ENCODE measurements around the gene WFIKKN1. TPM values are rescaled to one million over a fixed set of nuclear protein-coding genes. Genes with fewer than 3 reads are reported as not detected.
A peak's percentile ranks its signal among the peaks of the same experiment; 100 is the strongest.

WFIKKN1 gene
- total and polyA plus RNA-seq, 2 donors (not counting 1 experiment from before 2014, with no cell fraction given) = 0.64 to 0.84 TPM

- ATAC-seq (ENCODE audit: low read depth) (no peak), DNase-seq (no peak)
- Mint-ChIP-seq H3K27me3 (no peaks in the 10 kb centered on the region), H3K27ac (peak overlapping the region; percentile 67), H3K4me1 (peaks cover 30% of the 10 kb centered on the region), H3K9me3 (ENCODE audit: insufficient read depth) (no peaks in the 10 kb centered on the region), H3K4me3 (peak overlapping the region; percentile 81)
- no peak for TF ChIP-seq EZH2 (IDR thresholded peaks at IDR 0.05; ENCODE audit: borderline replicate concordance, insufficient read depth, low read depth, low read length, poor library complexity, severe bottlenecking)
- TF ChIP-seq, protein P1, sequence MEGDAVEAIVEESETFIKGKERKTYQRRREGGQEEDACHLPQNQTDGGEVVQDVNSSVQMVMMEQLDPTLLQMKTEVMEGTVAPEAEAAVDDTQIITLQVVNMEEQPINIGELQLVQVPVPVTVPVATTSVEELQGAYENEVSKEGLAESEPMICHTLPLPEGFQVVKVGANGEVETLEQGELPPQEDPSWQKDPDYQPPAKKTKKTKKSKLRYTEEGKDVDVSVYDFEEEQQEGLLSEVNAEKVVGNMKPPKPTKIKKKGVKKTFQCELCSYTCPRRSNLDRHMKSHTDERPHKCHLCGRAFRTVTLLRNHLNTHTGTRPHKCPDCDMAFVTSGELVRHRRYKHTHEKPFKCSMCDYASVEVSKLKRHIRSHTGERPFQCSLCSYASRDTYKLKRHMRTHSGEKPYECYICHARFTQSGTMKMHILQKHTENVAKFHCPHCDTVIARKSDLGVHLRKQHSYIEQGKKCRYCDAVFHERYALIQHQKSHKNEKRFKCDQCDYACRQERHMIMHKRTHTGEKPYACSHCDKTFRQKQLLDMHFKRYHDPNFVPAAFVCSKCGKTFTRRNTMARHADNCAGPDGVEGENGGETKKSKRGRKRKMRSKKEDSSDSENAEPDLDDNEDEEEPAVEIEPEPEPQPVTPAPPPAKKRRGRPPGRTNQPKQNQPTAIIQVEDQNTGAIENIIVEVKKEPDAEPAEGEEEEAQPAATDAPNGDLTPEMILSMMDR (IDR thresholded peaks at IDR 0.05) = no peak
- Histone ChIP-seq H3K4me3 (ENCODE audit: control extremely low read depth in 1 of 5, extremely low read depth in 1 of 5, insufficient read depth in 1 of 5, low read depth in 2 of 5, low read length in 4 of 5) (no peak overlapping the region), H3K79me2 (ENCODE audit: control insufficient read depth, insufficient read depth, low read length) (peaks cover 29% of the 10 kb centered on the region), H3K4me2 (replicated peaks; ENCODE audit: low read depth, low read length, poor library complexity, severe bottlenecking) (peak overlapping the region; percentile 86), H3K27me3 (replicated peaks in 1 of 4; ENCODE audit: control extremely low read depth in 1 of 4, control insufficient read depth in 3 of 4, insufficient read depth in 4 of 4, low read length in 3 of 4) (peaks cover 0 to 2% (median 0%) of the 10 kb centered on the region in 4 experiments), H3K27ac (ENCODE audit: low read length in 2 of 2) (no peak overlapping the region), H4K20me1 (ENCODE audit: control insufficient read depth, insufficient read depth, low read length, poor library complexity, severe bottlenecking) (peaks cover 30% of the 10 kb centered on the region), H2AFZ (ENCODE audit: insufficient read depth, low read depth, low read length, poor library complexity, severe bottlenecking) (no peak overlapping the region), H3K36me3 (replicated peaks in 1 of 2; ENCODE audit: control extremely low read depth in 1 of 2, control insufficient read depth in 1 of 2, extremely low read depth in 1 of 2, insufficient read depth in 2 of 2, low read length in 1 of 2) (no peaks in the 10 kb centered on the region), H3K9me3 (ENCODE audit: control extremely low read depth in 1 of 3, control insufficient read depth in 2 of 3, insufficient read depth in 1 of 3, low read length in 2 of 3) (no peaks in the 10 kb centered on the region), H3K9ac (ENCODE audit: low read length) (no peak overlapping the region), H3K4me1 (ENCODE audit: control insufficient read depth in 2 of 2, insufficient read depth in 2 of 2, low read length in 2 of 2) (peaks cover 14 to 25% of the 10 kb centered on the region in 2 donors)
- POLR2A ChIA-PET = no interaction called here
- 94% methylated on average over 11 of the region's 14 CpGs for WGBS (ENCODE audit: insufficient coverage)
- CTCF ChIA-PET = interaction anchor here (0.9 to 1.2 kb wide), 2 partner anchors 9 to 17 kb away, joined by 3 read pairs; no protein-coding TSS in a partner anchor
- intact Hi-C loops (cut with micrococcal nuclease) = loop anchor here (5.0 kb wide), 1 partner anchor 185 kb away; the partner anchor contains the start of gene DECR2
Measured at GRCh38 chr16:586645-587590, 43.9 kb upstream of the WFIKKN1 start.

DNA sequence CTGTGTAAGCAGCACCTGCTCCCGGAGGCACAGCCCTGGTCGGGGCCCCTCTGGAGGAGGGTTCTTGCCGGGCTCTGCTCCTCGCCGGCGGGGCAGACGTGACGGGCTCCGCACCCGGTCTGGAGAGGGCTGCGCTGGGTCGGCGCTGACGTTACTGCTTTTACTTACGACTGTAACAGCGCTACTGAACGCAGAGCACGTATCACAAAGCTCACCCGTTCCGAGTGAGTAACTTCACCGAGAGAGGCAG is 42.2 kb upstream of the WFIKKN1 start:
- no peaks in the 10 kb centered on the region for H3K36me3 ChIP-seq (replicated peaks in 1 of 2; ENCODE audit: control extremely low read depth in 1 of 2, control insufficient read depth in 1 of 2, extremely low read depth in 1 of 2, insufficient read depth in 2 of 2, low read length in 1 of 2)
- H3K9me3 ChIP-seq (ENCODE audit: control extremely low read depth in 1 of 3, control insufficient read depth in 2 of 3, insufficient read depth in 1 of 3, low read length in 2 of 3) = no peaks in the 10 kb centered on the region
- no peak for TF ChIP-seq EZH2 (IDR thresholded peaks at IDR 0.05; ENCODE audit: borderline replicate concordance, insufficient read depth, low read depth, low read length, poor library complexity, severe bottlenecking)
- TF ChIP-seq, protein P1 (IDR thresholded peaks at IDR 0.05) = no peak
- H3K79me2 ChIP-seq (ENCODE audit: control insufficient read depth, insufficient read depth, low read length) = peaks cover 45% of the 10 kb centered on the region
- under 1% methylated on average over 21 of the region's 21 CpGs for whole genome bisulfite sequencing (ENCODE audit: insufficient coverage)
- Mint-ChIP-seq H3K27ac (peak overlapping the region; percentile 100), H3K27me3 (no peaks in the 10 kb centered on the region), H3K4me3 (peak overlapping the region; percentile 99), H3K9me3 (ENCODE audit: insufficient read depth) (no peaks in the 10 kb centered on the region), H3K4me1 (peaks cover 43% of the 10 kb centered on the region)
- peak overlapping the region; percentile 86 for H3K4me2 ChIP-seq (replicated peaks; ENCODE audit: low read depth, low read length, poor library complexity, severe bottlenecking)
- ATAC-seq (ENCODE audit: low read depth) (peak; percentile 15), DNase-seq (no peak)
- H3K4me3 ChIP-seq (ENCODE audit: control extremely low read depth in 1 of 5, extremely low read depth in 1 of 5, insufficient read depth in 1 of 5, low read depth in 2 of 5, low read length in 4 of 5) = peak overlapping the region; percentile 66 to 89 (median 78)
- peak overlapping the region; percentile 85 to 88 for H3K27ac ChIP-seq (ENCODE audit: low read length in 2 of 2)
- ChIA-PET CTCF (interaction anchor here (1.3 kb wide), 1 partner anchor 9 kb away, joined by 5 read pairs; no protein-coding TSS in a partner anchor), POLR2A (interaction anchor here (0.7 to 1.3 kb wide), 3 partner anchors 8 to 22 kb away, joined by 3 read pairs; partner anchors contain the start of gene NHLRC4)
- H3K4me1 ChIP-seq (ENCODE audit: control insufficient read depth in 2 of 2, insufficient read depth in 2 of 2, low read length in 2 of 2) = peaks cover 14 to 29% of the 10 kb centered on the region in 2 donors
- H2AFZ ChIP-seq (ENCODE audit: insufficient read depth, low read depth, low read length, poor library complexity, severe bottlenecking) = peak overlapping the region; percentile 96
- peaks cover 0 to 2% (median 0%) of the 10 kb centered on the region in 4 experiments for H3K27me3 ChIP-seq (replicated peaks in 1 of 4; ENCODE audit: control extremely low read depth in 1 of 4, control insufficient read depth in 3 of 4, insufficient read depth in 4 of 4, low read length in 3 of 4)
- H4K20me1 ChIP-seq (ENCODE audit: control insufficient read depth, insufficient read depth, low read length, poor library complexity, severe bottlenecking) = peaks cover 36% of the 10 kb centered on the region
- intact Hi-C loops (cut with micrococcal nuclease) = loop anchor here (2.0 to 5.0 kb wide), 3 partner anchors 60 to 186 kb away; partner anchors contain the start of genes DECR2 and WDR90
- peak overlapping the region; percentile 82 for H3K9ac ChIP-seq (ENCODE audit: low read length)

Data from B cell (primary cell).